Dendritic cell treated with granulocyte-macrophage colony-stimulating factor and Interleukin-4, amounts not matched to agents 40 ng/mL and 50 ng/mL, for 4 days (primary cell): ENCODE results near the gene GDAP1L1.

Experiments used
- H3K27ac Mint-ChIP-seq: one replicate; pipeline ENCODE4 v1.8.0; 2022; ENCODE audit warnings: mild to moderate bottlenecking, mixed read lengths
- H3K27me3 Mint-ChIP-seq: one replicate; pipeline ENCODE4 v1.8.0; 2022; ENCODE audit warnings: mild to moderate bottlenecking, mixed read lengths
- H3K36me3 Mint-ChIP-seq: one replicate; pipeline ENCODE4 v1.8.0; 2022; ENCODE audit warnings: low read depth, mixed read lengths
- H3K4me1 Mint-ChIP-seq: one replicate; pipeline ENCODE4 v1.8.0; 2022; ENCODE audit warnings: low read depth, mixed read lengths
- H3K4me3 Mint-ChIP-seq: one replicate; pipeline ENCODE4 v1.8.0; 2022; ENCODE audit warnings: mild to moderate bottlenecking, moderate library complexity, mixed read lengths
- H3K9me3 Mint-ChIP-seq: one replicate; pipeline ENCODE4 v1.8.0; 2022; ENCODE audit warnings: mixed read lengths
- intact Hi-C: fragments of 100-400 bp; cut with micrococcal nuclease; formaldehyde crosslinking; loops from one replicate; pipeline ENCODE4 v1.15.0; 2022

Gene GDAP1L1

DNA sequence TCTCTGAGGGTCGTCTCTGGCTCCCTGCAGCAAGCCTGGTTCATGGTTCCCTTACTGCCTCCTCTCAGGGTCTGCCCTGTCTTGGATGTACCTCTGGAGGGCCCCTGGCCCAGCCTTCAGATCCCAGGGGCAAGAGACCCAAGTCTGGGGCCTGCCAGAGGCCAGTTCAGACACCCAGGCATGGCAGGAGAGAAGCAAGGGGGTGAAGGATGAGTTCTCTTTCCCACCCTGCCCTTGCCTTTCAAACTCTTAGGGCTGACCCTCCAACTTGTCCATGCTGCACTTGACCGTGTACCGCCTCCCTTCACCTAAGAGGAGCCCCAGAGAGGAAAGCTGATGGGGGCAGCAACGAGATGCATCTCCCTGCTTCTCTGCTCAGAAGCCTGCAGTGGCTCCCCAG lies 4.2 kb downstream of the GDAP1L1 start:
- intact Hi-C loops, result no loop called here
- H3K36me3 Mint-ChIP-seq, result no peaks in the 10 kb centered on the region
- peaks cover 28% of the 10 kb centered on the region for H3K27me3 Mint-ChIP-seq
- no peak overlapping the region for H3K27ac Mint-ChIP-seq
- no peak overlapping the region for H3K4me3 Mint-ChIP-seq
- H3K9me3 Mint-ChIP-seq, result no peaks in the 10 kb centered on the region
- H3K4me1 Mint-ChIP-seq, result peaks cover 4% of the 10 kb centered on the region

DNA sequence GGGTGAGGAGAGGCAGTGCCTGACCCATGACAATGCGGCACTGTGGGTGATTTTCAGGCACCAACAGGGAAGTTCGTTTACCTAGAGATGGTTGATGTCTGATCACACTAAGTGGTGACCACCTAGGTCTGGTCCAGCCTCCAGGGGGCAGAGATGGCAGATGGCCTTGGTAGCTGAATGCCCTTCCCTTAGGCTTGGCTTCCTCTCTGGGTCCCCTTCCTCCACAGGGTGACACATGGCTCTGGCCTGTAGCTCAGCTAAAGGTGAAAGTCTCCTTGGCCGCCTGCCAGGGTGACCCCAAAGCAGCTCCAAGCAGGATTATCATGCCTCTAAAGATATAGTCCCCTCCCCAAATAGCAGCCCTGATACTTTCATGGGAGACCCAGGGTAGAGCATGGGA lies 6.4 kb downstream of the GDAP1L1 start:
- Mint-ChIP-seq H3K4me1 (no peaks in the 10 kb centered on the region), H3K27ac (no peak overlapping the region), H3K9me3 (no peaks in the 10 kb centered on the region)

DNA sequence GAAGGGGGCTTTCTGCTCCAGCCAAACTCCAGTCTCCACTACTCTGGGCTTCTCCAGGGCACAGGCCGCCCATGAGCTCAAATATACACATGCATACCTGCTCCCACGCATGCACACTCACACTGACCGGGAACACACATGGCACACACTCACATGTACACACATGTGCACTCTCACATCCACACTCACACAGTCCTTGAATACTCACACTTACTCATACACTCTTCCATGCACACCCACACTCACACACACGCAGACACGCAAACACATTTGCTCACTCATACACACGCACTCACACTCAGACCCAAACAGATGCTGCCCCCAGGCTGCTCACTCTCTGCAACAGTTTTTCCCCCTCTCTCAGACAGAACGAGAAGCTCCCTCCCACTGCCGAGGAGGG lies 7.0 kb downstream of the GDAP1L1 start:
- Mint-ChIP-seq H3K9me3 (no peaks in the 10 kb centered on the region), H3K4me3 (no peak overlapping the region), H3K27ac (no peak overlapping the region), H3K27me3 (no peaks in the 10 kb centered on the region), H3K4me1 (no peaks in the 10 kb centered on the region), H3K36me3 (no peaks in the 10 kb centered on the region)
- intact Hi-C loops, result no loop called here

More for the DNA sequence above, 6.4 kb downstream of the GDAP1L1 start:
- intact Hi-C loops, result no loop called here
- H3K36me3 Mint-ChIP-seq, result no peaks in the 10 kb centered on the region
- H3K27me3 Mint-ChIP-seq, result peaks cover 5% of the 10 kb centered on the region
- H3K4me3 Mint-ChIP-seq, result no peak overlapping the region

DNA sequence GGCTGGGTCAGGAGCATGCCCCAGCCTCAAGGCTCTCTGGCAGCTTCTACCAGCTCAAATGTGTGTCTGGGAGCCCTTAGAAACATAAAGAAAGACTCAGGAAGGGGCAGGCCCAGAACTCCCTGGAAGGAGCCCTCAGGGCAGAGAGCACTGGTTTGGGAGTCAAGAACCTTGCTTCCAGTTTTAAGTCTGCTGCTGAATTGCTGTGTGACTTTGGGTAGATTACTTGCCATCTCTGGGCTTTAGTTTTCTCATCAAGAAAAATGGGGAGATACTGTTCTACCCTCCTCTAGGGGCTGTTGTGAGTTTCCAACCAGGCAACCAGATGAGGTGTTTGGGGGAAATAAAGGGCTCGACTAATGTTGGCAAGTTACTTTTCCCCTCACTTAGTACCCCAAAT lies 8.8 kb downstream of the GDAP1L1 start:
- Mint-ChIP-seq H3K36me3 (no peaks in the 10 kb centered on the region), H3K4me3 (no peak overlapping the region), H3K27me3 (no peaks in the 10 kb centered on the region), H3K9me3 (no peaks in the 10 kb centered on the region), H3K4me1 (no peaks in the 10 kb centered on the region), H3K27ac (no peak overlapping the region)
- intact Hi-C loops, result no loop called here

DNA sequence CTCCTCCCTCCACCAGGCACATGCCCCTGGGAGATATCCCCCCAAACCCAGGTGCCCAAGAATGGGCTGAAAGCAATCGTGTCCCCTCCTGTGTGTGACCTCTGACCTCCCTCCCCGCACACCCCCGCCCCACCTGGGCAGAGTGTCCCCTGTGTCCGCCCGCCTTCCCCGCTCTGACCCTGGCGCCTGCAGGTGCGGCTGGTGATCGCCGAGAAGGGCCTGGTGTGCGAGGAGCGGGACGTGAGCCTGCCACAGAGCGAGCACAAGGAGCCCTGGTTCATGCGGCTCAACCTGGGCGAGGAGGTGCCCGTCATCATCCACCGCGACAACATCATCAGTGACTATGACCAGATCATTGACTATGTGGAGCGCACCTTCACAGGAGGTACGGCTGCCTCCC lies 9.9 kb downstream of the GDAP1L1 start:
- intact Hi-C loops, result no loop called here
- Mint-ChIP-seq H3K4me1 (no peaks in the 10 kb centered on the region), H3K9me3 (no peaks in the 10 kb centered on the region), H3K27me3 (no peaks in the 10 kb centered on the region), H3K4me3 (no peak overlapping the region), H3K27ac (no peak overlapping the region), H3K36me3 (no peaks in the 10 kb centered on the region)

DNA sequence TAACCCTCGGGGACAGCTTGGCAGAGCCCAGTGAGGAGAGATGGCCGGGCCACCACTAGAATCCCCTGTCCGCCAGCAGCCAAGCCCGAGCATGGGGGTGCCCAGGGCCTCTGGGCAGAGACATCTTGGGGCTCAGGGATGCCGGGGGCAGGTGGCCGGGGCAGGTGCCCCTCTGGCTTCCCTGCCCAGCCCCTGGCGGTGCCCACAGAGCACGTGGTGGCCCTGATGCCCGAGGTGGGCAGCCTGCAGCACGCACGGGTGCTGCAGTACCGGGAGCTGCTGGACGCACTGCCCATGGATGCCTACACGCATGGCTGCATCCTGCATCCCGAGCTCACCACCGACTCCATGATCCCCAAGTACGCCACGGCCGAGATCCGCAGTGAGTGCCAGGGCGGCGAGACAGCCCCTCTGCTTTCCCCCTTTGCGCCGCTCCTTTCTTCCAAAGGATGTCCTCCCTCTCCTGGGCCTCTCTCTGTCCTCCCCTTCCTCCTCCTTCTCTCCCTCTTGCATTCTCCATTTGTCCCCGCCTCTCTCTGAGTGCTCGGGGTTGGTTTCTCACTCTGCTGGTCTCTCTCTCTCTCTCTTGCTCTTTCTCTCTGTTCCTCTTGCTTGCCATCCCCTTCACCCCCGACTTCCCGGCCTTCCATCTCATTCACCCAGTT lies 11.2 kb downstream of the GDAP1L1 start:
- Mint-ChIP-seq H3K27ac (no peak overlapping the region), H3K27me3 (no peaks in the 10 kb centered on the region), H3K9me3 (no peaks in the 10 kb centered on the region), H3K4me1 (no peaks in the 10 kb centered on the region), H3K4me3 (no peak overlapping the region), H3K36me3 (no peaks in the 10 kb centered on the region)
- intact Hi-C loops, result no loop called here

DNA sequence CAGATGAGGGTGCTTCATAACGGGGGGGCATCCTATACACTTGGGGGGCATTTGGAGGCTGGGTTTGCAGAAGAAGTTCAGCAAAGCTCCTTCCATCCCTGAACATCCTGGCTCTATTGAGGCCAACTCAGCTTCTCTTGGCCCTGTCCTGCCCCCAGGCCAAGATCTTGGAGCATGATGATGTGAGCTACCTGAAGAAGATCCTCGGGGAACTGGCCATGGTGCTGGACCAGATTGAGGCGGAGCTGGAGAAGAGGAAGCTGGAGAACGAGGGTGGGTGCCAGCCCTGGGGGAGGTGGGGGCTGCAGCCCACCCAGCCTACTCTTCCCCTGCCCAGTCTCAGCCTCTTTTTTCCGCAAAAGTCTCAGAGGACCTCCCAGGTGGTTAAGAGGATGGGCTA lies 17.2 kb downstream of the GDAP1L1 start:
- Mint-ChIP-seq H3K4me3 (no peak overlapping the region), H3K27ac (no peak overlapping the region), H3K36me3 (no peaks in the 10 kb centered on the region), H3K9me3 (no peaks in the 10 kb centered on the region), H3K4me1 (no peaks in the 10 kb centered on the region), H3K27me3 (no peaks in the 10 kb centered on the region)
- intact Hi-C loops, result no loop called here

DNA sequence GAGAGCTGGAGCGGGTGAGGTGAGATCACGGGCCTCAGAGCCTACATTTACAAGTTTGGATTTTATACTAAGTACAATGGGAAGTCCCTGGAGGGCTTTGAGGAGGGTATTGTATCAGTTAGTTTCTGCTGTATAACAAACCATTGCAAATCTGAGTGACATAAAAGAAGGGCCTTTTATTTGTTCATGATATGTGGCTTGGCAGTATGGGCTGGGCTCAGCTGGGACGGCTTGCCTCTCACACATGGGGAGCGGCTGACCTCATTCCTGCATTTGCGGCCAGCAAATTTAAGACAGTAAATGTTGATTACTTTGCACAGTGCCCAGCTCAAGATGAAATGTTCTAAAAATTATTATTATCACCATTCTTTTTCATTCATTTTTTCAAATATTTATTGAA lies 21.7 kb downstream of the GDAP1L1 start:
- H3K27ac Mint-ChIP-seq, result no peak overlapping the region
- H3K36me3 Mint-ChIP-seq, result no peaks in the 10 kb centered on the region
- no peaks in the 10 kb centered on the region for H3K4me1 Mint-ChIP-seq
- no peaks in the 10 kb centered on the region for H3K27me3 Mint-ChIP-seq
- intact Hi-C loops, result no loop called here
- H3K9me3 Mint-ChIP-seq, result no peaks in the 10 kb centered on the region
- no peak overlapping the region for H3K4me3 Mint-ChIP-seq

DNA sequence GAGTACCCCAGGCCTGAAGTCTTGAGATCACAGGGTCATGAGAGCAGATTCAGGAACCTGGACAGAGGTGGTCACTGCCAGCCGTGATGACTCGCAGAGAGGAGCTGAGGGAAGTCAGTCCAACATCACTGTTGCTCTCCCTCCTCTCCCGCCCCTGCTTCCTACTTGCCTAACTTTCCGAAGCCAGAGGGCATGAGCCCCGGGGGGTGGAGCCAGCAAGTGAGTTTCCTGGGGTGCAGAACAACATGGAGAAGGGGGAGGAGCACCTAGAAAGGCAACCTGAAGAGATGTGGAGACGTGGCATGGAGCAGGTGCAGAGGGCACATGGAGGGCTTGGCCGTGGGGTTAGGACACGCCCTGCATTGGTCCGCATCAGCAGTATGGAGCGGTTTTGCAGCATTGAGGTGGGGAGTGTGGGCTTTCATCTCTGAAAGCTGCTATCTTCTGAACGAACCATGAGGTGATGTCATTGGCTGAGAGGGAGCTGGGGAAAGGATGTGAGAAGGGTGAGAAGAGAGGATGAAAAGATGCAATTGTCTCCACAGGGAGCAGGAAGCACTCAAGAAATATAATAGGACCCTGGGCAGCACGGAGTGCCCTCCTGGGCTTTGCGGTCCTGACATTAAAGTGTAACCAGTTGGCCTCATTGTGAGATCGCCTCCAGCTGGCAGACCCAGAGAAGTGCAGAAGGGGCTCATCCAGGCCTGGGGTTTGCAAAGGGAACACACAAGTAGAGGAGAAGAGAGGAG lies 25.0 kb downstream of the GDAP1L1 start:
- no peaks in the 10 kb centered on the region for H3K27me3 Mint-ChIP-seq
- H3K4me3 Mint-ChIP-seq, result no peak overlapping the region
- H3K27ac Mint-ChIP-seq, result no peak overlapping the region
- no peaks in the 10 kb centered on the region for H3K9me3 Mint-ChIP-seq
- intact Hi-C loops, result no loop called here
- no peaks in the 10 kb centered on the region for H3K36me3 Mint-ChIP-seq
- H3K4me1 Mint-ChIP-seq, result no peaks in the 10 kb centered on the region

DNA sequence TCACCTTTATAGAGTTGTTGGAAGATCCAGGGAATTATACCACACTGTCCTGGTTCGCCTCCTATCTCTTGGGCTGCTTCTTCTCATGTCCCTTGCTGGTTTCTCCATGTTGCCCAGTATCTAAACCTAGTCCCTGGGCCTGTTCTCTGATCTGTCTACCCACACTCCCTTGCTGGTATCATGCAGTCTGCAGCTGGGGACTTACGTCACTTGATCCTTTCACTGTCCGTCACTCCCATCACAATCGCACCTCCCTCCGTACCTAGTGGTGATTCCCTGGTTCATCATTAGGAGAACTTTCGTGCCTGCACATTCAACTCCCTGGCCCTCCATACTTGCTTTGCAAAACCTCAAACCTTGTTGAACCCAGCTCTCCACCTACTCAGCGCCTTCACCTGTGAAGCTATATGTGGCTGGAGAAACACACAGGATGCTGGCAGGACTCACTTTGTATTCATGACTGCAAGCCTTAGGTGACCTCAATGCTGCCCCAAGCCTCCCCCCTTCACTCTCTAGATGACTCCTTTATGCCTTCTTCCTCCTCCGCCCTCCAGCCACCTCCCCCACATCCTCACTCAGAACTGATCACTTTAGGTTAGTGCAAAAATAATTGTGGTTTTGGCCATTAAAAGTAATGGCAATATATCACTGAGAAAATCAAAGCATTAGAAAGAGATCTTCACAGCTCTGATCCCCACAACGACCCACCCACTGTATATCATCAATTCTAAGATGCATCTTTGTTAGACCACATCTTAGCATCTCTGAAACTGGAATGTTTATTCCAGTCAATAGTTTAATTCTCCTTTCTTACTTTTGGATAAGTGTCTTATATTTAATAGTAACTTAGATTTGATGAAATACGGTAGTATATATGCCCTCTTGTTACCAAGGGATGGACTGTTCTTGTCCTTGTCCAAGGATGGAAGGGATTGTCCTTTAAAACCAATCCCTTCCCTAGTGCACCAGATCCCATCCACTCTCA lies 26.4 kb downstream of the GDAP1L1 start:
- no peaks in the 10 kb centered on the region for H3K27me3 Mint-ChIP-seq

DNA sequence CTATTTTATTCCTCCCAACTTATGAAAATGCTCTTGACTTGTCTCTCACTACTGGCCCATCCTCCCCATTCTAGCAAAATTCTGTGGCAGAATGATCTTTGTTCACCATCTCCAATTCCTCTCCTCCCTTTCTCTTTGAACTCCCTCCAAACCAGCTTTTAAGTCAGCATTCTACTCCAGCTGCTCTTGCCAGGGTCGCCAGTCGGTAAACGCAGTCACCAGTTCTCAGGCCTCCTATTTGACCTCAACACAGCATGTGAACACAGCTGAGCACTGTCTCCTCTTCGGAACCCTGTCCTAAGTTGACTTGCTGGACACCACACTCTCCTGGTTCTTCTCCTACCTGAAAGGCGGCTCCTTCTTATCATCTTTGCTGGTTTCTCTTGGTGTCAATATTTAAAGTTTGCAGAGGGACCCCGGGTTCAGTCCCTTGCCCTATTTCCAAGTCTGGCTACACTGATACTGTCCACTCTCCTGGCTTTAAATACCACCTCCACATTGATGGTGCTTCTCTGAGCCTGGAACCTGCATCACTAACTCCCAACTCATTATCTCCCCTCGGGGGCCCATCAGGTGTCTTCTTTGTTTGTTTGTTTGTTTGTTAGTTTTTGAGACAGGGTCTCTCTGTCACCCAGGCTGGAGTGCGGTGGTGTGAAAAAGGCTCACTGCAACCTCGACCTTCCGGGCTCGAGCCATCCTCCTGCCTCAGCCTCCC lies 27.4 kb downstream of the GDAP1L1 start:
- H3K27ac Mint-ChIP-seq, result no peak overlapping the region
- intact Hi-C loops, result no loop called here
- no peaks in the 10 kb centered on the region for H3K4me1 Mint-ChIP-seq
- no peaks in the 10 kb centered on the region for H3K36me3 Mint-ChIP-seq
- no peaks in the 10 kb centered on the region for H3K9me3 Mint-ChIP-seq
- no peak overlapping the region for H3K4me3 Mint-ChIP-seq
- no peaks in the 10 kb centered on the region for H3K27me3 Mint-ChIP-seq

More for the DNA sequence above, 26.4 kb downstream of the GDAP1L1 start:
- Mint-ChIP-seq H3K27ac (no peak overlapping the region), H3K4me1 (no peaks in the 10 kb centered on the region), H3K9me3 (no peaks in the 10 kb centered on the region), H3K36me3 (no peaks in the 10 kb centered on the region), H3K4me3 (no peak overlapping the region)
- intact Hi-C loops, result no loop called here

DNA sequence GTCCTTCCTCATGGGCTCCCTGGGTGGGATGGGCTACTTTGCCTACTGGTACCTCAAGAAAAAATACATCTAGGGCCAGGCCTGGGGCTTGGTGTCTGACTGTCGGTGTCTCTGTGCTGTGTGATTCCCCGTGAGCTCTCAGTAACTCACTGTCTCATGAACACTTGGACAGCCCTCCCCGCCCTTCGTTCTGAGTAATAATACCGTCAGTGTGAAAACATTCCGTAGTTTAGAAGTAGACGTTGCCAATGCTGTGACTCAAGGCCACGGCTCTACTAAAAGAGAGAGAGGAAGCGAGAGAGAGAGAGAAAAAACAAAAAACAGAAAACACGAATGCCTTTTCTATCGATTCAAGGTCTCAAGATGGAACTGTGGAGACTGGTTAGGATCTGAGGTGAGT lies 32.1 kb downstream of the GDAP1L1 start:
- Mint-ChIP-seq H3K27me3 (no peaks in the 10 kb centered on the region), H3K9me3 (no peaks in the 10 kb centered on the region), H3K27ac (no peak overlapping the region)

DNA sequence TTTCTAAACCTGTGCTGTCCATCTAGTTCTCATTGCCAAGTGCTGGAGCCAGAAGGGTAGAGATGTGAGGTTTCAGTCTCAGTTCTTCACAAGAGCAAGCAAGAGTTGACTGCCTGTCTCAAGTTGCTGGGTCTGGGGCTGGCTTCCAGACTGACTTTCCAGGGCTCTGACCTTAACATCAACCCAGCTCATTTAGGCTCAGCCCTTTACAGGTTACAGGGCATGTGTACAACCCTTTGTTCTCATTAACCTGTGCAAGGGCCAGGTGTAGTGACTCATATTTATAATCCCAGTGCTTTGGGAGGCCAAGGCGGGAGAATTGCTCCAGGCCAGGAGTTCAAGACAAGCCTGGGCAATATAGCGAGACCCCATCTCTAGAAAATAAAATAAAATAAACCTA lies 33.3 kb downstream of the GDAP1L1 start:
- Mint-ChIP-seq H3K27me3 (no peaks in the 10 kb centered on the region), H3K36me3 (no peaks in the 10 kb centered on the region), H3K27ac (no peak overlapping the region), H3K4me1 (no peaks in the 10 kb centered on the region), H3K4me3 (no peak overlapping the region), H3K9me3 (no peaks in the 10 kb centered on the region)
- intact Hi-C loops, result no loop called here

More for the DNA sequence above, 32.1 kb downstream of the GDAP1L1 start:
- no peaks in the 10 kb centered on the region for H3K36me3 Mint-ChIP-seq
- intact Hi-C loops, result no loop called here
- no peak overlapping the region for H3K4me3 Mint-ChIP-seq
- no peaks in the 10 kb centered on the region for H3K4me1 Mint-ChIP-seq
